ENCODE results near the gene OPALIN. TPM values are rescaled to one million over a fixed set of nuclear protein-coding genes. Genes with fewer than 3 reads are reported as not detected.
A peak's percentile ranks its signal among the peaks of the same experiment; 100 is the strongest.

OPALIN gene
- total RNA-seq, 4 donors from 2014 or later = not detected

DNA sequence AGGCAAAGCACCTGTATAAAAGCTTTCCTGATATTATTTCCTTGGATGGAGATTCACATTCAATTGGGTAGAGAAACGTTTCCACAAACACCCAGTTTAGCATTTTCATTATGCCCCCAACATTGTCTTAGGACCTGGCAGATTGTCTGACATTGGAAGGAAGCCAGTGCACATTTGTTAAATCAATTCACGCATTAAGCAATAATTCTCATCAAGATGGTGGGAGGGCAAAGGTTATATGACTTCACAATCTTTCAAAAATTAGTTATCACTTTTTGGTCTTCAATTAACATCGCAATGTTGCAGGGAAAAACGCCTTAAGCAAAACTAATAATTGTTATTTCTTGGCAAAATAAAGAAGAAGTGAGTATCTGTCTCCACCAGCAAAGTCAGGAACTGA lies 16.4 kb downstream of the OPALIN start:
- H3K27me3 ChIP-seq = peaks cover 11% of the 10 kb centered on the region
- peaks cover 0 to 18% (median 0%) of the 10 kb centered on the region in 3 donors for H3K9me3 ChIP-seq
- ATAC-seq = no peak
- no peak for TF ChIP-seq POLR2A (IDR thresholded peaks at IDR 0.05)
- TF ChIP-seq, protein P1, sequence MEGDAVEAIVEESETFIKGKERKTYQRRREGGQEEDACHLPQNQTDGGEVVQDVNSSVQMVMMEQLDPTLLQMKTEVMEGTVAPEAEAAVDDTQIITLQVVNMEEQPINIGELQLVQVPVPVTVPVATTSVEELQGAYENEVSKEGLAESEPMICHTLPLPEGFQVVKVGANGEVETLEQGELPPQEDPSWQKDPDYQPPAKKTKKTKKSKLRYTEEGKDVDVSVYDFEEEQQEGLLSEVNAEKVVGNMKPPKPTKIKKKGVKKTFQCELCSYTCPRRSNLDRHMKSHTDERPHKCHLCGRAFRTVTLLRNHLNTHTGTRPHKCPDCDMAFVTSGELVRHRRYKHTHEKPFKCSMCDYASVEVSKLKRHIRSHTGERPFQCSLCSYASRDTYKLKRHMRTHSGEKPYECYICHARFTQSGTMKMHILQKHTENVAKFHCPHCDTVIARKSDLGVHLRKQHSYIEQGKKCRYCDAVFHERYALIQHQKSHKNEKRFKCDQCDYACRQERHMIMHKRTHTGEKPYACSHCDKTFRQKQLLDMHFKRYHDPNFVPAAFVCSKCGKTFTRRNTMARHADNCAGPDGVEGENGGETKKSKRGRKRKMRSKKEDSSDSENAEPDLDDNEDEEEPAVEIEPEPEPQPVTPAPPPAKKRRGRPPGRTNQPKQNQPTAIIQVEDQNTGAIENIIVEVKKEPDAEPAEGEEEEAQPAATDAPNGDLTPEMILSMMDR (IDR thresholded peaks at IDR 0.05) = no peak
- TF ChIP-seq EP300 (IDR thresholded peaks at IDR 0.05) = no peak
- TF ChIP-seq POLR2AphosphoS5 (IDR thresholded peaks at IDR 0.05) = no peak
- no peak overlapping the region for H3K4me3 ChIP-seq
- 55 to 75% methylated on average over 2 to 4 of the region's 4 CpGs for WGBS, 2 donors (ENCODE audit: low coverage in 1 of 2)
- no peak overlapping the region for H3K27ac ChIP-seq
- H3K36me3 ChIP-seq = no peaks in the 10 kb centered on the region
- H3K4me1 ChIP-seq = no peaks in the 10 kb centered on the region

DNA sequence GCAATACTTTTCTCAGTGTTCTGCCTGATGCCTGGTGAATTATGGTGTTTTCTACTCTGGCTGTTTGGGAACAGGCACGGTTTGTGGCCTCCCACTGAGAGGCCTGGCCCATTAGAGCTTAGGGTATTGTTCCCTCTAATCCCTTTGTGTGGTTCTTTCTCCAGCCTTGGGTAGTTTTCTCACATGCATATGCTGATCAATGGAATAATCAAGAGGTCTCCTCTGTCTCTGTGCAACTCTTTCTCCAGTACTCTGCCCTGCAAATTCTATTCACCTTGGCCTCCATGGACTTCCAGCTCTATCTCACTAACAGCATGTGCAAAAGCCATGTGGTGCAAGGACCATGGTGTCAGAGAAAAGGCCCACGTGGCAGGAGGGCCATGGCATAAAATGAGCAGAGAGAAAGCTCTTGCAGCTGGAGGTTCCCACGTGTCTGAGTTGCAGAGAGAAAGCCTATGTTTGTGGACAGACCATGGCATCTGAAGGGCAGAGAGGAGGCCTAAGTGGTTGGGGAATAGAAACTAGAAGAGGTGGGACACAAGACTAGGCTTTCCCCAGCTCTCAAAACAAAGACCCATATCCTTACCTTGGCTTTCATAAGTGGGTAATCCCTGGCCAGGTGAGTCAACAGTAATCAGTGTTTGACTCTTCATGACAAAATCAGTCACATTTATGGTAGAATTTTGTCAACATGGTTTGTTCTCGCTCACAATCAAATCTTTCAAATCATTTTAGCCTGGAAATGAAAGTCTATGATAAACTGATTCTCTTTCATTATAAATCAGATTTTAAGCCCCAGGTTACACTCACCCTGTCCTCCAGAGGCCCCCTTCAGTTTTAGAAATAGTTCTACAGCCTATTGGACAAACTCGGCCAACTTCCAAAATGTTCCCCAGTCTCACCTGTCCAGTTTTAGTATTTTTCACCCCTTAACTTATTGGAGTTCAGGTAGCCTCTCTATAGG lies 17.3 kb downstream of the OPALIN start:
- Histone ChIP-seq H3K27me3 (peaks cover 11% of the 10 kb centered on the region), H3K36me3 (no peaks in the 10 kb centered on the region), H3K9me3 (peaks cover 0 to 12% (median 0%) of the 10 kb centered on the region in 3 donors), H3K27ac (no peak overlapping the region), H3K4me1 (no peaks in the 10 kb centered on the region), H3K4me3 (no peak overlapping the region)
- WGBS, 2 donors (ENCODE audit: low coverage in 1 of 2) = 56 to 76% methylated on average over 4 of the region's 5 CpGs
- ATAC-seq = no peak
- TF ChIP-seq, protein P1 (IDR thresholded peaks at IDR 0.05) = no peak
- TF ChIP-seq POLR2A (IDR thresholded peaks at IDR 0.05) (no peak), EP300 (IDR thresholded peaks at IDR 0.05) (no peak), POLR2AphosphoS5 (IDR thresholded peaks at IDR 0.05) (no peak)

DNA sequence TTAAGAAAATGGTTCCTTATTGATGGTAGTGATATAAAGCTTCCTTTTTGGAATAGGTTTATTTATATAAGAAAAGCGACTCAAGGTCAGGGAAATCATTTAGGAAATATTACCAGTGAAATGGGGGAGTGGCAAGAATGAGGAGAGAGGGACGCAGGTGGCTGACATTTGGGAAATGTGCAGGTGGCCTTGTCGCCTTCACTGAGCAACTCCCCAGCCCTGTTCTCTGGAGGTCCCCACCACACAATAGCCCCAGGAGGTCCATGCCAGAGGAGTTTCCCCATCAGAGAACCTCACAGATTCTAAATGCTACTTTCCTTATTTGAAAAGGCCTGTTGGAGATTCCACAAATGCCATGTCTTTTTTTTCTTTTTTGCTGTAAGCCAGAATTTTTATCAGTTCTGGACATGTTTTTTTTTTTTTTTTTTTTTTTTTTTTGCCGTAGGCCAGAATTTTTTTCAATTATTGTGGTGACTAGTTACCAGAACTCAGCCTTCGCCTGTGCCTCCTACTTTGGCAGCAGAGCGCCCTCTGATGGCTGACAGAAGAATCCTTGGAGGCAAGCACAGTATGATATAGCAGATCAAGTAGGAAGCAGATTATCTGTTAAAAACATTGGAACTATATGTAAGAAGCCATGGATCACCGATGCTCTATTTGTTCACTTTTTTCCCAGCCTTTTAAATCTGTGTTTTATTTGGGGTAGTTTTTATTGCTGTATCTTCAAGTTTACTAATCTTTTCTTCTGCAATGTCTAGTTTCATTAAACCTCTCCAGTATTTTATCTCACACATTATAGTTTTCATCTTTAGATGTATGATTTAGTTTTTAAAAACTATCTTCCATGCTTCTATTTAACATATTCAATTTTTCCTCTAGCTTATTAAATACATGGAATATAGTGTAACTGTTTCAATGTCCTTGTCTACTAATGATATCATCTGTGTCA lies 18.6 kb downstream of the OPALIN start:
- Histone ChIP-seq H3K4me3 (no peak overlapping the region), H3K4me1 (no peaks in the 10 kb centered on the region), H3K27me3 (peaks cover 11% of the 10 kb centered on the region), H3K36me3 (no peaks in the 10 kb centered on the region), H3K27ac (no peak overlapping the region), H3K9me3 (no peaks in the 10 kb centered on the region)
- TF ChIP-seq POLR2A (IDR thresholded peaks at IDR 0.05) = no peak
- TF ChIP-seq, protein P1 (IDR thresholded peaks at IDR 0.05) = peak in 1 of 4 experiments; percentile 48
- ATAC-seq = no peak
- WGBS, 2 donors (ENCODE audit: low coverage in 1 of 2) = 42 to 78% methylated on average over 3 to 6 of the region's 7 CpGs

DNA sequence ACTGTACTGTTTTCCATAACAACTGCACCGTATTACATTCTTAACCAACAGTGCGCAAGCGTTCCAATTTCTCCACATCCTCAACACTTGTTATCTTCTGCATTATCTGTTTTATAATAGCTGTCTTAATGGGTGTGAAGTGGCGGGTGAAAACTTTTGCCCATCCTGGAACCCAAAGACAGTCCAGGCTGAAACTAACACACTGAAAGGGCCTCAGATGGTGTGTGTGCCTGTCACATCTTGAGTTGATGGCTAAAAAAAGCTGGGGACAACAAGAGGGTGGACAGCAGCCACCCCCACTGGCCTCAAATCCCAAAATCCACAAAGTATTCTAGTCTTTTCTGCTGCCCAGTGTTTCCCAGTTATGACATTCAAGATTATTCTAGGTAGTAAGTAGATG lies 19.4 kb downstream of the OPALIN start:
- no peak for ATAC-seq
- whole genome bisulfite sequencing, 2 donors (ENCODE audit: low coverage in 1 of 2) = 91 to 100% methylated on average over 1 to 4 of the region's 4 CpGs

More for the DNA sequence above, 19.4 kb downstream of the OPALIN start:
- TF ChIP-seq POLR2A (IDR thresholded peaks at IDR 0.05) (no peak), POLR2AphosphoS5 (IDR thresholded peaks at IDR 0.05) (no peak), EP300 (IDR thresholded peaks at IDR 0.05) (no peak)
- TF ChIP-seq, protein P1 (IDR thresholded peaks at IDR 0.05) = no peak
- Histone ChIP-seq H3K27ac (no peak overlapping the region), H3K9me3 (no peaks in the 10 kb centered on the region), H3K27me3 (peaks cover 11% of the 10 kb centered on the region), H3K4me3 (no peak overlapping the region), H3K4me1 (no peaks in the 10 kb centered on the region), H3K36me3 (no peaks in the 10 kb centered on the region)
